A549 (cell line): ENCODE results near the gene HOXD9. TPM values are rescaled to one million over a fixed set of nuclear protein-coding genes. Genes with fewer than 3 reads are reported as not detected.
A peak's percentile ranks its signal among the peaks of the same experiment; 100 is the strongest.

Experiments used
- ATAC-seq, 2 experiments: fragments of 200-7000 bp in 1 of 2; fragments of >200 bp in 1 of 2; cut with Nextera tagmentation in 1 of 2; cut with Tn5 transposase in 1 of 2; 3 replicates each; pipeline versions ENCODE4 v1.8.0 to v1.9.1; 2018 to 2020; ENCODE audit warnings: mild to moderate bottlenecking in 1 of 2, moderate library complexity in 1 of 2
- CTCF ChIA-PET: fragments of 300-600 bp; sonication (Branson Sonifier 250); formaldehyde crosslinking; extraction: SDS; loops from one replicate; lab custom pipeline; 2021; ENCODE audit warnings: antibody characterized with exemption, inconsistent platforms; lab: Yijun Ruan, JAX
- POLR2A ChIA-PET: fragments of 350-600 bp; formaldehyde crosslinking; extraction: SDS; loops from one replicate; lab custom pipeline; 2021; ENCODE audit warnings: antibody characterized with exemption, inconsistent platforms; lab: Yijun Ruan, JAX
- DNase-seq, 2 experiments: peaks; one replicate each; pipeline versions ENCODE4 v3.0.0 to v3.0.0-alpha.2; 2011 to 2016; ENCODE audit warnings: low read depth in 1 of 2, low spot score in 1 of 2
- FAIRE-seq: peaks from 2 replicates; lab custom pipeline; 2011; peaks lifted over from hg19 to GRCh38; lab: Jason Lieb, UNC
- H3K27ac ChIP-seq, 2 experiments: fragments of >200 bp; sonication (Bioruptor Twin); formaldehyde crosslinking; 3 replicates each; pipeline ENCODE4 v1.5.1; 2016 to 2017
- H3K4me1 ChIP-seq: fragments of >200 bp; sonication (Bioruptor Twin); formaldehyde crosslinking; 3 replicates; pipeline ENCODE4 v1.6.1; 2016
- H3K4me2 ChIP-seq: fragments of >200 bp; sonication (Bioruptor Twin); formaldehyde crosslinking; 3 replicates; pipeline ENCODE4 v1.6.1; 2016
- H3K4me3 ChIP-seq: fragments of >200 bp; sonication (Bioruptor Twin); formaldehyde crosslinking; 3 replicates; pipeline ENCODE4 v1.5.1; 2016
- H3K9me3 ChIP-seq: fragments of >200 bp; sonication (Bioruptor Twin); formaldehyde crosslinking; 3 replicates; pipeline ENCODE4 v1.6.1; 2016
- CEBPB ChIP-seq, 2 experiments: fragments of >200 bp in 1 of 2; sonication (Bioruptor Twin) in 1 of 2; formaldehyde crosslinking in 1 of 2; IDR thresholded peaks; 2 replicates each; pipeline ENCODE4 v1.6.1; 2012 to 2016
- CHD2 ChIP-seq: fragments of 150-350 bp; IDR thresholded peaks from 2 replicates; pipeline ENCODE4 v1.6.1; 2014; ENCODE audit warnings: low read length; ENCODE audit not compliant: partially characterized antibody
- EP300 ChIP-seq, 2 experiments: fragments of >200 bp; sonication (Bioruptor Twin); formaldehyde crosslinking; IDR thresholded peaks; 2 replicates in 1 of 2; 3 replicates in 1 of 2; pipeline ENCODE4 v1.6.1; 2016 to 2017
- ESRRA ChIP-seq: fragments of 150-350 bp; IDR thresholded peaks from 2 replicates; pipeline ENCODE4 v1.6.1; 2014; ENCODE audit warnings: mild to moderate bottlenecking, low read length, borderline replicate concordance
- HDAC2 ChIP-seq: fragments of 200-600 bp; sonication (generic); IDR thresholded peaks from 2 replicates; pipeline ENCODE4 v1.6.1; 2016
- HOXB13 ChIP-seq: fragments of 250-450 bp; sonication (Bioruptor Pico); IDR thresholded peaks from 2 replicates; pipeline ENCODE4 v1.5.0; 2020; ENCODE audit warnings: low read depth, mild to moderate bottlenecking, moderate library complexity
- JUN ChIP-seq, 2 experiments: fragments of >200 bp; sonication (Bioruptor Twin); formaldehyde crosslinking; IDR thresholded peaks; 2 replicates in 1 of 2; 3 replicates in 1 of 2; pipeline ENCODE4 v1.6.1; 2016 to 2017
- KDM5A ChIP-seq: fragments of 200-600 bp; sonication (generic); IDR thresholded peaks from 2 replicates; pipeline ENCODE4 v1.6.1; 2016; ENCODE audit warnings: antibody characterized with exemption, mild to moderate bottlenecking
- MAFK ChIP-seq: fragments of 450-650 bp; IDR thresholded peaks from 2 replicates; pipeline ENCODE4 v1.6.1; 2014; ENCODE audit not compliant: partially characterized antibody
- NFE2L2 ChIP-seq: fragments of 150-350 bp; conservative IDR thresholded peaks from 2 replicates; pipeline ENCODE4 v1.6.1; 2014; ENCODE audit warnings: low read length
- PHF8 ChIP-seq: fragments of 200-600 bp; sonication (generic); IDR thresholded peaks from 2 replicates; pipeline ENCODE4 v1.6.1; 2016; ENCODE audit warnings: low read depth, mild to moderate bottlenecking, antibody characterized with exemption, moderate library complexity, borderline replicate concordance
- POLR2AphosphoS2 ChIP-seq: conservative IDR thresholded peaks from 2 replicates; pipeline ENCODE4 v1.6.1; 2012; ENCODE audit warnings: low read length, improper control_type of control experiment, inconsistent platforms
- RARB ChIP-seq: fragments of 250-450 bp; sonication (Bioruptor Pico); IDR thresholded peaks from 2 replicates; pipeline ENCODE4 v1.8.0; 2021; ENCODE audit warnings: mild to moderate bottlenecking, moderate library complexity
- ZSCAN20 ChIP-seq: fragments of 250-450 bp; sonication (Bioruptor Pico); IDR thresholded peaks from 2 replicates; pipeline ENCODE4 v1.8.0; 2022; ENCODE audit warnings: mild to moderate bottlenecking, moderate library complexity
- WGBS: methylation state at CpG from one replicate; pipeline ENCODE4 v1.1.6; 2017; ENCODE audit errors: missing lambda C conversion rate; 5-methylcytosine and 5-hydroxymethylcytosine counted together
- polyA plus RNA-seq, 4 experiments: library from polyadenylated mRNA; depleted of rRNA in 3 of 4; stranded (reverse); fragments of >200 nt; fragmentation: RNase III in 1 of 4; extraction: RNeasy Plus Mini Kit Qiagen cat#74134 plus additional on column Dnase treatment in 1 of 4; gene quantifications; 2 replicates in 3 of 4; 3 replicates in 1 of 4; pipeline ENCODE4 v1.2.3, GENCODE V29; 2011 to 2017
- TF ChIP-seq, protein P1 (sequence below): fragments of 250-450 bp; sonication (Bioruptor Pico); IDR thresholded peaks from 2 replicates; pipeline ENCODE4 v1.5.0; 2021; ENCODE audit warnings: mild to moderate bottlenecking, moderate library complexity, borderline replicate concordance
- TF ChIP-seq, protein P2 (sequence below): IDR thresholded peaks from 2 replicates; pipeline ENCODE4 v1.6.1; 2012; ENCODE audit warnings: low read depth, borderline replicate concordance
- TF ChIP-seq, protein P3 (sequence below): fragments of 200-600 bp; sonication (generic); IDR thresholded peaks from 2 replicates; pipeline ENCODE4 v1.6.1; 2016; ENCODE audit warnings: antibody characterized with exemption, mild to moderate bottlenecking, moderate library complexity

Gene HOXD9
- polyA plus RNA-seq, 2 of the 4 experiments (the other 2 are of a cell fraction): 0.45 to 1.0 TPM

DNA sequence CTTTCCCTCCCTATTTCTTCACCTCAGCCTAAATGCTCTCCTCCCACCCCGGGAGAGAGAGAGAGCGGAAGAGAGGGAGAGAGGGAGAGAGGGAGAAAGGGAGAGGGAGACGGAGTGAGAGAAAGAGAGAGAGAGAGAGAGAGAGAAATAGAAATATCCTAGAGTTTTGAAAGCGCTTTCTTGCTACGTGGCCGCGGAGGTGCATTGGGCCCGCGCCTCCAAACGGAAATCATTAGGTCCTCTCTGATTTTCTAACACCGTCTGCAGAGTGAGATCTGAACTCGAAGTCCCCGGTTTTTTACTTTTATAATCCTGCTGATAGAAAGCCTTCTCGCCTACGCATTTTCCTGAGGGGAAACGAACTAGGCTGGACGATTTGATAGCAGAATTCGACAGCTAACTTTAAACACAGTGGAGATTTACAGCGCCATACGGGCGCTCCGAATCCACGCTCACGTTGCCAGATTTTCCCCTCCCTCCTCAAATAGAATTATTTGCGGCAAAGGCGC lies 37.9 kb upstream of the HOXD9 start:
- H3K4me3 ChIP-seq: no peak overlapping the region

DNA sequence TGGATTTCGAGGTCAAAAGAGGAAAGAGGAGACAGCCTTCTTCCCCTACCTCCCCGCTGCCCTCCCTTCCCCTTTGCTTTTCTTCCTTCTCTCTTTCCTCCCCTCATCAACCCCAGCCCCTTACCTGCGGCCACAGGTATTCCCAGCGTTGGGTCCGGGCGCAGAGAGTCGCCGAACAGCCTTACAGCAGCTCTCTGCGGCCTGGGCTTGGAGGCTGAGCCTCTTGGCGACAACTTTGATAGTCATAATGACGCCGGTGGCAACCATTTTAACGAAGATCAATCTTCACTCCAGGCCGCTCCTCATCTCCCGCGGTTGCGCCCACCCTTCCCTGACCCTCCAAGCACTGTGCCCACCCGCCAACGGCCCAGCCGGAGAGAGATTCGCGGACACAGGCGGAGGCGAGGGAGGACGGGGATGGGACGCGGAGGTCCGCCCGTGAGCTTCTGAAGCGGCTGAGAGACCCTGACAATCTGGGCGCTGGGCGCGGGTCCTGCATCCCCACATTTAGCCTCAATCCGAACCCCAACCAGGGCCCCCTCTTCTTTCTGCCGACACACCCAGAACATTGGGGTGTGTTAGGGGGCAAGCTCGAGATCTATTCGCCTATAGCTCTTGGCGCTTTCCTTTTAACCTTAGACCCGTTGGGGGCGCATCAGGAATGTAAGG lies 37.3 kb upstream of the HOXD9 start:
- FAIRE-seq (no peak), DNase-seq (no peak), ATAC-seq (no peak; a peak in 1 of 6 replicates)
- peaks cover 7% of the 10 kb centered on the region; the same call in 1 of the 3 replicates for H3K4me1 ChIP-seq
- WGBS: 35% methylated on average over 26 of the region's 40 CpGs
- ChIA-PET CTCF (interaction anchor here (0.6 to 4.8 kb wide), 18 partner anchors 9 to 1698 kb away, joined by 3 to 42 read pairs (median 4); partner anchors contain the start of genes HOXD12 and LNPK), POLR2A (interaction anchor here (1.3 kb wide), 1 partner anchor 12 kb away, joined by 3 read pairs; no protein-coding TSS in a partner anchor)
- TF ChIP-seq KDM5A (no peak), HDAC2 (no peak), CHD2 (no peak), POLR2AphosphoS2 (no peak), PHF8 (no peak), RARB (CRISPR knock-in tag) (no peak), HOXB13 (CRISPR knock-in tag) (no peak), ESRRA (no peak)
- TF ChIP-seq, protein P1, sequence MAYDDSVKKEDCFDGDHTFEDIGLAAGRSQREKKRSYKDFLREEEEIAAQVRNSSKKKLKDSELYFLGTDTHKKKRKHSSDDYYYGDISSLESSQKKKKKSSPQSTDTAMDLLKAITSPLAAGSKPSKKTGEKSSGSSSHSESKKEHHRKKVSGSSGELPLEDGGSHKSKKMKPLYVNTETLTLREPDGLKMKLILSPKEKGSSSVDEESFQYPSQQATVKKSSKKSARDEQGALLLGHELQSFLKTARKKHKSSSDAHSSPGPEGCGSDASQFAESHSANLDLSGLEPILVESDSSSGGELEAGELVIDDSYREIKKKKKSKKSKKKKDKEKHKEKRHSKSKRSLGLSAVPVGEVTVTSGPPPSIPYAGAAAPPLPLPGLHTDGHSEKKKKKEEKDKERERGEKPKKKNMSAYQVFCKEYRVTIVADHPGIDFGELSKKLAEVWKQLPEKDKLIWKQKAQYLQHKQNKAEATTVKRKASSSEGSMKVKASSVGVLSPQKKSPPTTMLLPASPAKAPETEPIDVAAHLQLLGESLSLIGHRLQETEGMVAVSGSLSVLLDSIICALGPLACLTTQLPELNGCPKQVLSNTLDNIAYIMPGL (CRISPR knock-in tag): no peak
- TF ChIP-seq, protein P2, sequence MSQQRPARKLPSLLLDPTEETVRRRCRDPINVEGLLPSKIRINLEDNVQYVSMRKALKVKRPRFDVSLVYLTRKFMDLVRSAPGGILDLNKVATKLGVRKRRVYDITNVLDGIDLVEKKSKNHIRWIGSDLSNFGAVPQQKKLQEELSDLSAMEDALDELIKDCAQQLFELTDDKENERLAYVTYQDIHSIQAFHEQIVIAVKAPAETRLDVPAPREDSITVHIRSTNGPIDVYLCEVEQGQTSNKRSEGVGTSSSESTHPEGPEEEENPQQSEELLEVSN: no peak
- TF ChIP-seq, protein P3, sequence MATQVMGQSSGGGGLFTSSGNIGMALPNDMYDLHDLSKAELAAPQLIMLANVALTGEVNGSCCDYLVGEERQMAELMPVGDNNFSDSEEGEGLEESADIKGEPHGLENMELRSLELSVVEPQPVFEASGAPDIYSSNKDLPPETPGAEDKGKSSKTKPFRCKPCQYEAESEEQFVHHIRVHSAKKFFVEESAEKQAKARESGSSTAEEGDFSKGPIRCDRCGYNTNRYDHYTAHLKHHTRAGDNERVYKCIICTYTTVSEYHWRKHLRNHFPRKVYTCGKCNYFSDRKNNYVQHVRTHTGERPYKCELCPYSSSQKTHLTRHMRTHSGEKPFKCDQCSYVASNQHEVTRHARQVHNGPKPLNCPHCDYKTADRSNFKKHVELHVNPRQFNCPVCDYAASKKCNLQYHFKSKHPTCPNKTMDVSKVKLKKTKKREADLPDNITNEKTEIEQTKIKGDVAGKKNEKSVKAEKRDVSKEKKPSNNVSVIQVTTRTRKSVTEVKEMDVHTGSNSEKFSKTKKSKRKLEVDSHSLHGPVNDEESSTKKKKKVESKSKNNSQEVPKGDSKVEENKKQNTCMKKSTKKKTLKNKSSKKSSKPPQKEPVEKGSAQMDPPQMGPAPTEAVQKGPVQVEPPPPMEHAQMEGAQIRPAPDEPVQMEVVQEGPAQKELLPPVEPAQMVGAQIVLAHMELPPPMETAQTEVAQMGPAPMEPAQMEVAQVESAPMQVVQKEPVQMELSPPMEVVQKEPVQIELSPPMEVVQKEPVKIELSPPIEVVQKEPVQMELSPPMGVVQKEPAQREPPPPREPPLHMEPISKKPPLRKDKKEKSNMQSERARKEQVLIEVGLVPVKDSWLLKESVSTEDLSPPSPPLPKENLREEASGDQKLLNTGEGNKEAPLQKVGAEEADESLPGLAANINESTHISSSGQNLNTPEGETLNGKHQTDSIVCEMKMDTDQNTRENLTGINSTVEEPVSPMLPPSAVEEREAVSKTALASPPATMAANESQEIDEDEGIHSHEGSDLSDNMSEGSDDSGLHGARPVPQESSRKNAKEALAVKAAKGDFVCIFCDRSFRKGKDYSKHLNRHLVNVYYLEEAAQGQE: no peak
- peaks cover 10% of the 10 kb centered on the region for H3K9me3 ChIP-seq
- no peak overlapping the region for H3K4me3 ChIP-seq
- peak overlapping the region; percentile 91 for H3K4me2 ChIP-seq
- no peak overlapping the region for H3K27ac ChIP-seq

More for the DNA sequence above, 37.9 kb upstream of the HOXD9 start:
- 51% methylated on average over 26 of the region's 26 CpGs for WGBS
- peaks cover 7% of the 10 kb centered on the region; the same call in 1 of the 3 replicates for H3K4me1 ChIP-seq
- H3K27ac ChIP-seq: no peak overlapping the region
- 0 out of 3 replicates have a peak overlapping the region, but pooled peaks have one; percentile 7 for H3K4me2 ChIP-seq
- CTCF ChIA-PET: interaction anchor here (1.1 to 4.8 kb wide), 6 partner anchors 13 to 1053 kb away, joined by 3 to 42 read pairs (median 5); partner anchors contain the start of gene HOXD12
- POLR2A ChIA-PET: interaction anchor here (1.3 kb wide), 1 partner anchor 13 kb away, joined by 3 read pairs; no protein-coding TSS in a partner anchor
- no peak for FAIRE-seq
- no peak for DNase-seq
- TF ChIP-seq EP300 (IDR thresholded peaks at IDR 0.05): no peak
- no peak for TF ChIP-seq ESRRA
- no peak for TF ChIP-seq ZSCAN20
- TF ChIP-seq NFE2L2: no peak
- TF ChIP-seq CEBPB (IDR thresholded peaks at IDR 0.05): no peak
- TF ChIP-seq JUN (IDR thresholded peaks at IDR 0.05): no peak
- no peak for TF ChIP-seq MAFK
- no peak for ATAC-seq
- H3K9me3 ChIP-seq: peaks cover 10% of the 10 kb centered on the region
